MM.1S (cell line): ENCODE measurements around the gene CDK6.

ENCODE experiments used
- DNase-seq: peaks from one replicate; pipeline ENCODE4 v3.0.0-alpha.2; 2015
- H2AFZ ChIP-seq: fragments of 300-600 bp; sonication (generic); 2 replicates; pipeline ENCODE4 v1.6.0; 2016; ENCODE audit warnings: antibody characterized with exemption, low read length
- H3F3A ChIP-seq: fragments of 300-600 bp; sonication (generic); 2 replicates; pipeline ENCODE4 v1.6.1; 2016; ENCODE audit warnings: mild to moderate bottlenecking, antibody characterized with exemption, low read length, moderate library complexity, mixed read lengths; ENCODE audit not compliant: insufficient read depth
- H3K27ac ChIP-seq: fragments of 300-600 bp; sonication (generic); 2 replicates; pipeline ENCODE4 v1.5.1; 2016; ENCODE audit warnings: mild to moderate bottlenecking, low read length
- H3K27me3 ChIP-seq: fragments of 300-600 bp; sonication (generic); replicated peaks from 2 replicates; pipeline ENCODE4 v1.6.0; 2016; ENCODE audit warnings: low read length; ENCODE audit not compliant: insufficient read depth
- H3K36me3 ChIP-seq: fragments of 300-600 bp; sonication (generic); replicated peaks from 2 replicates; pipeline ENCODE4 v1.6.1; 2016; ENCODE audit warnings: mild to moderate bottlenecking, low read length, mixed read lengths; ENCODE audit not compliant: insufficient read depth
- H3K4me1 ChIP-seq: fragments of 300-600 bp; sonication (generic); 2 replicates; pipeline ENCODE4 v1.6.1; 2016; ENCODE audit warnings: low read length, mixed read lengths
- H3K4me2 ChIP-seq: fragments of 300-600 bp; sonication (generic); 2 replicates; pipeline ENCODE4 v1.6.0; 2016; ENCODE audit warnings: low read depth, low read length
- H3K4me3 ChIP-seq: fragments of 300-600 bp; sonication (generic); 2 replicates; pipeline ENCODE4 v1.5.1; 2016; ENCODE audit warnings: low read length, mixed read lengths
- H3K79me2 ChIP-seq: fragments of 300-600 bp; sonication (generic); 2 replicates; pipeline ENCODE4 v1.6.1; 2016; ENCODE audit warnings: mixed run types, low read length, mixed read lengths
- H3K9ac ChIP-seq: fragments of 300-600 bp; sonication (generic); 2 replicates; pipeline ENCODE4 v1.6.1; 2016; ENCODE audit warnings: low read length, mixed read lengths
- H3K9me2 ChIP-seq: fragments of 300-600 bp; sonication (generic); replicated peaks from 2 replicates; pipeline ENCODE4 v1.6.1; 2016; ENCODE audit warnings: mild to moderate bottlenecking, low read length, mixed read lengths; ENCODE audit not compliant: insufficient read depth
- H3K9me3 ChIP-seq: fragments of 300-600 bp; sonication (generic); replicated peaks from 2 replicates; pipeline ENCODE4 v1.6.1; 2016; ENCODE audit warnings: mild to moderate bottlenecking, low read length, mixed read lengths; ENCODE audit not compliant: insufficient read depth
- H4K20me1 ChIP-seq: fragments of 300-600 bp; sonication (generic); 2 replicates; pipeline ENCODE4 v1.6.1; 2016; ENCODE audit warnings: mild to moderate bottlenecking, low read length, moderate library complexity, mixed read lengths; ENCODE audit not compliant: insufficient read depth
- CTCF ChIP-seq: fragments of 300-600 bp; sonication (generic); IDR thresholded peaks from 2 replicates; pipeline ENCODE4 v1.5.1; 2016; ENCODE audit warnings: antibody characterized with exemption, low read length, mixed read lengths
- EZH2 ChIP-seq: fragments of 300-600 bp; sonication (generic); optimal IDR thresholded peaks from 2 replicates; pipeline ENCODE3; 2017; ENCODE audit warnings: low read depth, mild to moderate bottlenecking, antibody characterized with exemption, low read length, mixed read lengths
- EZH2phosphoT487 ChIP-seq: fragments of 300-600 bp; sonication (generic); IDR thresholded peaks from 2 replicates; pipeline ENCODE4 v1.6.1; 2018; ENCODE audit warnings: antibody characterized with exemption, low read length

The CDK6 gene

GRCh38 chr7:92873776-92874175 is 37.4 kb upstream of the CDK6 start:
- Histone ChIP-seq H3F3A (no peaks in the 10 kb centered on the region), H3K4me3 (no peak overlapping the region), H3K4me2 (no peak overlapping the region), H3K9me2 (no peaks in the 10 kb centered on the region), H3K79me2 (no peaks in the 10 kb centered on the region), H3K27ac (no peak overlapping the region), H4K20me1 (no peaks in the 10 kb centered on the region), H3K27me3 (no peaks in the 10 kb centered on the region), H3K36me3 (no peaks in the 10 kb centered on the region), H2AFZ (no peak overlapping the region), H3K4me1 (no peaks in the 10 kb centered on the region), H3K9me3 (no peaks in the 10 kb centered on the region), H3K9ac (no peak overlapping the region)
- TF ChIP-seq CTCF (no peak), EZH2 (no peak), EZH2phosphoT487 (no peak)
- no peak for DNase-seq

GRCh38 chr7:92872701-92873100 is 36.3 kb upstream of the CDK6 start:
- Histone ChIP-seq H2AFZ (no peak overlapping the region), H3K4me1 (no peaks in the 10 kb centered on the region), H3K4me2 (no peak overlapping the region), H3K4me3 (no peak overlapping the region), H3K36me3 (no peaks in the 10 kb centered on the region), H3K27ac (no peak overlapping the region), H3K79me2 (no peaks in the 10 kb centered on the region), H4K20me1 (no peaks in the 10 kb centered on the region), H3K9me3 (no peaks in the 10 kb centered on the region), H3F3A (no peaks in the 10 kb centered on the region), H3K27me3 (no peaks in the 10 kb centered on the region), H3K9me2 (no peaks in the 10 kb centered on the region), H3K9ac (no peak overlapping the region)
- TF ChIP-seq CTCF (no peak), EZH2 (no peak)
- DNase-seq = no peak

- Histone ChIP-seq H3K9me2 (no peaks in the 10 kb centered on the region), H3K27ac (no peak overlapping the region), H3K9ac (no peak overlapping the region), H3F3A (no peaks in the 10 kb centered on the region), H3K4me2 (no peak overlapping the region), H3K36me3 (no peaks in the 10 kb centered on the region), H2AFZ (no peak overlapping the region), H3K4me3 (no peak overlapping the region), H3K79me2 (no peaks in the 10 kb centered on the region), H4K20me1 (no peaks in the 10 kb centered on the region), H3K4me1 (no peaks in the 10 kb centered on the region), H3K27me3 (no peaks in the 10 kb centered on the region), H3K9me3 (no peaks in the 10 kb centered on the region)
- no peak for TF ChIP-seq EZH2
- no peak for TF ChIP-seq CTCF
- no peak for TF ChIP-seq EZH2phosphoT487
- DNase-seq = no peak
Measured at GRCh38 chr7:92868683-92869293, 32.4 kb upstream of the CDK6 start.
